Testis (tissue), 3 donors: ENCODE measurements around the gene INCENP. TPM values are rescaled to one million over a fixed set of nuclear protein-coding genes. Genes with fewer than 3 reads are reported as not detected.

ENCODE experiments used
- DNase-seq: peaks from one replicate; pipeline ENCODE4 v3.0.0-alpha.2; 2019
- H3K27ac ChIP-seq, 2 donors: fragments of 200-600 bp; sonication (generic); one replicate each; pipeline ENCODE4 v1.5.1; 2019
- H3K27me3 ChIP-seq: fragments of 200-600 bp; sonication (generic); one replicate; pipeline ENCODE4 v1.5.1; 2019
- H3K36me3 ChIP-seq: fragments of 200-600 bp; sonication (generic); one replicate; pipeline ENCODE4 v1.5.1; 2017; ENCODE audit warnings: low read depth; ENCODE audit errors: missing control alignments
- H3K4me1 ChIP-seq: fragments of 200-600 bp; sonication (generic); one replicate; pipeline ENCODE4 v1.5.1; 2019
- H3K4me3 ChIP-seq, 2 donors: fragments of 200-600 bp; sonication (generic); one replicate each; pipeline ENCODE4 v1.5.1; 2017 to 2019
- H3K9me3 ChIP-seq: fragments of 200-600 bp; sonication (generic); one replicate; pipeline ENCODE4 v1.5.1; 2017
- CTCF ChIP-seq, 3 experiments: fragments of 450-650 bp in 2 of 3; fragments of 200-600 bp in 1 of 3; sonication (generic) in 1 of 3; IDR thresholded peaks; one replicate each; pipeline ENCODE4 v1.5.1; 2016 to 2019; ENCODE audit warnings: antibody characterized with exemption in 3 of 3, mild to moderate bottlenecking in 2 of 3, moderate library complexity in 1 of 3
- POLR2A ChIP-seq: fragments of 450-650 bp; IDR thresholded peaks from one replicate; pipeline ENCODE4 v1.6.1; 2017; ENCODE audit warnings: antibody characterized with exemption, mild to moderate bottlenecking, moderate library complexity
- WGBS, 2 donors: methylation state at CpG; one replicate each; pipeline ENCODE4 v1.1.5; 2018; 5-methylcytosine and 5-hydroxymethylcytosine counted together
- intact Hi-C: fragments of 100-400 bp; cut with DNase I; formaldehyde crosslinking; loops from one replicate; pipeline ENCODE4 v1.15.1; 2023; ENCODE audit warnings: low total_unique reads
- polyA plus RNA-seq: library from polyadenylated mRNA; stranded (reverse); fragments of 350-450 nt; fragmentation: Illumina TruSeq; extraction: RNeasy Lipid Tissue Mini Kit (QIAGEN cat#74804); gene quantifications from one replicate; pipeline ENCODE4 v1.2.3, GENCODE V29; 2014; ENCODE audit warnings: low read depth, low replicate concordance; ENCODE audit not compliant: insufficient read depth
- total RNA-seq, 2 donors: library from RNA; depleted of rRNA; stranded (reverse); fragments of >200 nt; gene quantifications; one replicate each; pipeline ENCODE4 v1.2.3, GENCODE V29; 2016

INCENP gene
- total and polyA plus RNA-seq, 3 donors from 2014 or later, result 25.0 to 46.6 (median 42.0) TPM

DNA sequence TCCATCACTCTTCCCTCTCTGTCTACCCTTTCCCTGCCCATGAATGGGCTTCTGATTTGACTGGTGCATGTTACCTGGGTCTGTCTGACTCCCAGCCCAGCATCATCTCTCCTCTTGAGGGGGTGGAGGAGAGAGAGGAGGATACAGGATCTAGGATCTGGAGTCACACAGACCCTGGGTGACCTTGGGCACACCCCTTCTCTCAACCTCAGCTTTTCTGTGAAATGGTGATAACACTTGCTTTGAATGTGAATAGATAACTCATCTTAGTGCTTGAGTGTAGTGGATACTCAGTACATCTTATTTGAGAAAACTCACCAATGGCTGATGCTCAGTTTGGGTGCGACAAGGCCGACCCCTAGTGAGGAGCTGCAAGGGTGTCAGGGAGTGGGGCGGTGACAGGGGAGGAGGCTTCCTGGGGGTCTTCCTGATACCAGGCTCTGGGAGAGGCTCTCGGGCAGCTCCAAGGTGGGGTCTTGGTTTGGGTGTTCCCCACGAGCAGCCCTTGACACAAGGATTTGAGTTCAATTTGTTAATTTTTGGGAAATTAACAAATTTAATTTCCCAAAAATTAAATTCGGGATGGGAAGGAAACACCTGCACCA, 9.0 kb downstream of the INCENP start:
- 76 to 79% methylated on average over 6 of the region's 6 CpGs for WGBS, 2 donors

GRCh38 chr11:62133328-62134065, 9.7 kb downstream of the INCENP start:
- H3K27me3 ChIP-seq, result no peaks in the 10 kb centered on the region
- no peaks in the 10 kb centered on the region for H3K36me3 ChIP-seq
- DNase-seq, result no peak
- H3K4me1 ChIP-seq, result peaks cover 7% of the 10 kb centered on the region
- H3K4me3 ChIP-seq, result no peak overlapping the region
- WGBS, 2 donors, result 80 to 86% methylated on average over 16 of the region's 16 CpGs
- TF ChIP-seq POLR2A, result no peak
- no peaks in the 10 kb centered on the region for H3K9me3 ChIP-seq
- intact Hi-C loops, result no loop called here
- H3K27ac ChIP-seq, result no peak overlapping the region

More for the DNA sequence above, 9.0 kb downstream of the INCENP start:
- Histone ChIP-seq H3K27me3 (no peaks in the 10 kb centered on the region), H3K4me3 (no peak overlapping the region), H3K27ac (no peak overlapping the region), H3K9me3 (no peaks in the 10 kb centered on the region), H3K4me1 (peaks cover 7% of the 10 kb centered on the region), H3K36me3 (no peaks in the 10 kb centered on the region)
- no peak for DNase-seq
- intact Hi-C loops, result no loop called here
- TF ChIP-seq POLR2A (no peak), CTCF (IDR thresholded peaks at IDR 0.05) (no peak)

DNA sequence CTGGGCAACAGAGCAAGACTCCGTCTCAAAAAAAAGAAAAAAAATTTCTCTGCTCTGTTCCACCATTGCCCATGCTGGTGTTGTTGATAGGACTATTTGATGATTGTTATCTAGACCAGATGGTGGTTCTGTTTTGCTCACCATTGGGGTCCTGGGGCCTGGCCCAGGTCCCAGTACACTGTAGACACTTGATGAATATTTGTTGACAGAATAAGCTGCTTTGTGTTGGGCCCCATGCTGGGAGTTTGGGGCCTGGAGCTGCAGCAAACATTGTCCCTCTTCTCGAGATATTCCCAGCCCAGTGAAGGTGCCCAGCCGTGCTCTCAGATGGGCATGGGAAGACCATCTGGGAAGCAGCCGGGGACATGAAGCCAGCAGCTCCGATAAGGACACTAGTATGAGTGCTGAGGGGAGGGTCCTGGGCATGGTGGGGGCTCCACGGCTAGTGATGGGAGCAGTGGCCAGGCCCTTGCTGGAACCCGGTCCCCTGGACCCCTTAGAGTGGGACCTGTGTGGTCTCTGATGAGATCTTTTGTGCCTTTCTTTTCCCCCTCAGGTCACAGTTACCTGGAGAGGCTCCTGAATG, 13.6 kb downstream of the INCENP start:
- intact Hi-C loops, result no loop called here
- H3K36me3 ChIP-seq, result no peaks in the 10 kb centered on the region
- no peak overlapping the region for H3K4me3 ChIP-seq
- no peaks in the 10 kb centered on the region for H3K27me3 ChIP-seq
- WGBS, 2 donors, result 96 to 98% methylated on average over 7 of the region's 7 CpGs
- H3K4me1 ChIP-seq, result peaks cover 7% of the 10 kb centered on the region
- no peaks in the 10 kb centered on the region for H3K9me3 ChIP-seq
- no peak overlapping the region for H3K27ac ChIP-seq
- TF ChIP-seq CTCF (IDR thresholded peaks at IDR 0.05), result no peak
- TF ChIP-seq POLR2A, result no peak
- DNase-seq, result no peak

DNA sequence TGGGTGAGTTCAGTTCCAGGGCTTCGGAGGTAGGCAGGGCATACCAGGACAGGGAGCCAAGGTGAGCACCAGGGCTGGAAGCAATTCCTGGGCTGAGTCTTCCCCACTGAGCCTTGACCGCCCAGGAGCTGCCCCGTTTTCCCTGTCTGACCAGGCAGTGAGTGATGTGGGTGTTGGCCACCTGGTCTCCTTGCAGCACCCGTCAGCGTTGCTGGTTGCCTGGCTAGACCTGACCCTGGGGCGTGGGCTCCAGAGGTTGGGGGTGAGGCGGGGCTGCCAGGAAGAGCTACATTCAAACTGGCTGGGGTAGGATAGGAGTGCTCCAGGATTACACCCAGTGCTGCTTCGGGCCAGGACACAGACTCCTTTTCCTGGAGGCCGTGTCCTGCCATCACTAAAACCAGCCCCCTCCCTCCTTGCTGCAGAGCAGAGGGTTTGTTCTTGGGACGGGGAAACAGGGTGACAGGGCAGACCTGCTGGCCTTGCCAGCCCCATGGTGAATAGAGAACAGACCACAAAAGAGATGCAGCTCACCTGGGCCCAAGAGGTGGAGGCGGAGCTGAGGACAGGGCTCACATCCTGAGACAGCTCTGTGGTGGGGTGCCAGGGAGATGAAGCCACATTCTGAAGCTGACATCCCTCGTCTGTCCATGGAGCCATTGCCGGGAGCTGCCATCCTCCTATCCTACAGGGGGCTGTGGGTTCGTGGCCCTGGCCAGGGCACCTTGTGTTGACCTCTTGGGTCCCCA, 14.2 kb downstream of the INCENP start:
- TF ChIP-seq POLR2A (no peak), CTCF (IDR thresholded peaks at IDR 0.05) (no peak)
- Histone ChIP-seq H3K27me3 (no peaks in the 10 kb centered on the region), H3K27ac (no peak overlapping the region), H3K4me1 (peaks cover 7% of the 10 kb centered on the region), H3K4me3 (no peak overlapping the region), H3K9me3 (no peaks in the 10 kb centered on the region), H3K36me3 (no peaks in the 10 kb centered on the region)
- intact Hi-C loops, result no loop called here
- WGBS, 2 donors, result 95 to 100% methylated on average over 3 to 13 of the region's 14 CpGs
- peak; percentile 8 for DNase-seq
